ENCODE measurements around the gene ARHGAP6.
"Not testable (repeated sequence)": the region's sequence is repeated elsewhere in the genome, so short reads cannot be mapped to it uniquely, and the experiment has no call there.

ARHGAP6 gene

GRCh38 chrX:11579636-11580600, 85.8 kb downstream of the ARHGAP6 start:
- DNase-seq (ENCODE audit: low read depth, low spot score), result no peak
- no peak overlapping the region for H3K27ac ChIP-seq

GRCh38 chrX:11578301-11578700, 87.4 kb downstream of the ARHGAP6 start:
- not testable (repeated sequence) for H3K27ac ChIP-seq; DNase-seq (ENCODE audit: low read depth, low spot score)

- H3K27ac ChIP-seq, result no peak overlapping the region
- DNase-seq (ENCODE audit: low read depth, low spot score), result no peak
Observed at GRCh38 chrX:11577603-11578002, 88.1 kb downstream of the ARHGAP6 start.

DNA sequence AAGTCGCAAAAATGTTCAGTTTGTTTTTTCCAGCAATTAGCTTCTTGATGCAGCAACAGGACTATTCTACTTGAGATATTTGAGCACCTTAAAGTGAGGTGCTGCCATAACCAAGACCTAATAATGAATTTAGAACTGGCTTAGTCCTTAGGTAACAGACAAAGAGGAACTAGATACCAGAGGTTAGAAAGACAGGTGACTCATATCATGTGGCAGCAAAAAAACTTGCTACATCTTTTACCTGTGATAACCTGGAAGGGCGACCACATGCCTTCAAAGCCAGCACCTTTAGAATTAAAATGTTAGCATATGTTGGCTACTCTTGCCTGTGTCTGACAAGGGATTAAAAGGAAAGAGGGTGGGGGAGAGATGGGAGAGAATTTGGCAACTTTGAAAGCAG, 90.4 kb downstream of the ARHGAP6 start:
- no peak overlapping the region for H3K27ac ChIP-seq
- no peak for DNase-seq (ENCODE audit: low read depth, low spot score)

DNA sequence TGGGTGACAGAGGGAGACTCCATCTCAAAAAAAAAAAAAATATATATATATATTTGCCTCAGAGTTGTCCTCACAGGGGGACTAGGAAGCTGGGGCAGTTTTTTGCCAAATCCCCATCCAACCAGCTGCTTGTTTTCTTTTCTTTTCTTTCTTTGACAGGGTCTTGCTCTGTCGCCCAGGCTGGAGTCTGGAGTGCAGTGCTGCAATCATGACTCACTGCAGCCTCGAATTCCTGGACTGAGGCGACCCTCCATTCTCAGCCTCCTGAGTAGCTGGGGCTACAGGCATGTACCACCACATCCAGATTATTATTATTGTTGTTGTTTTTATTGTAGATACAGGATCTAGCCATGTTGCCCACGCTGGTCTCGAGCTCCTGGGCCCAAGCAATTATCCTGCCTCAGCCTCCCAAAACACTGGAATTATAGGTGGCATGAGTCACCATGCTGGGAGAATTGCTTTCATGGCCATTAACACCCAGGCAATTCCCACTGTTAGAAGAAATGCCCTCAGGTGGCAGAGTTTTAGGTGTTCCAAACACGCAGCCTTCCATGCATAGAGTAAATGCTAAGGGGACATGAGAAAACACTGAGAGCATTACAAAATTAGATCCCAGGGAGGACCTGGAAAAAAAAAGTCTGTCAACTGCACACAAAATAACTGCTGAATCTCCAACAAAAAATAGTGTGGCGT, 98.0 kb downstream of the ARHGAP6 start:
- DNase-seq (ENCODE audit: low read depth, low spot score), result no peak

GRCh38 chrX:11566789-11567188, 98.9 kb downstream of the ARHGAP6 start:
- H3K27ac ChIP-seq, result no peak overlapping the region
- no peak for DNase-seq (ENCODE audit: low read depth, low spot score)

More for the DNA sequence above, 98.0 kb downstream of the ARHGAP6 start:
- H3K27ac ChIP-seq, result no peak overlapping the region

GRCh38 chrX:11566173-11566572, 99.5 kb downstream of the ARHGAP6 start:
- H3K27ac ChIP-seq, result no peak overlapping the region
- DNase-seq (ENCODE audit: low read depth, low spot score), result no peak

- no peak overlapping the region for H3K27ac ChIP-seq
- no peak for DNase-seq (ENCODE audit: low read depth, low spot score)
Observed at GRCh38 chrX:11564546-11564945, 101.2 kb downstream of the ARHGAP6 start.

- DNase-seq (ENCODE audit: low read depth, low spot score), result no peak
Observed at GRCh38 chrX:11562570-11562969, 103.2 kb downstream of the ARHGAP6 start.

GRCh38 chrX:11558972-11559371, 106.7 kb downstream of the ARHGAP6 start:
- no peak overlapping the region for H3K27ac ChIP-seq
- no peak for DNase-seq (ENCODE audit: low read depth, low spot score)

More at GRCh38 chrX:11562570-11562969, 103.2 kb downstream of the ARHGAP6 start:
- H3K27ac ChIP-seq, result no peak overlapping the region

GRCh38 chrX:11557120-11557519, 108.6 kb downstream of the ARHGAP6 start:
- peak; percentile 14 for DNase-seq (ENCODE audit: low read depth, low spot score)
- H3K27ac ChIP-seq, result no peak overlapping the region

- no peak overlapping the region for H3K27ac ChIP-seq
- DNase-seq (ENCODE audit: low read depth, low spot score), result no peak
Observed at GRCh38 chrX:11555759-11556158, 110.0 kb downstream of the ARHGAP6 start.

DNA sequence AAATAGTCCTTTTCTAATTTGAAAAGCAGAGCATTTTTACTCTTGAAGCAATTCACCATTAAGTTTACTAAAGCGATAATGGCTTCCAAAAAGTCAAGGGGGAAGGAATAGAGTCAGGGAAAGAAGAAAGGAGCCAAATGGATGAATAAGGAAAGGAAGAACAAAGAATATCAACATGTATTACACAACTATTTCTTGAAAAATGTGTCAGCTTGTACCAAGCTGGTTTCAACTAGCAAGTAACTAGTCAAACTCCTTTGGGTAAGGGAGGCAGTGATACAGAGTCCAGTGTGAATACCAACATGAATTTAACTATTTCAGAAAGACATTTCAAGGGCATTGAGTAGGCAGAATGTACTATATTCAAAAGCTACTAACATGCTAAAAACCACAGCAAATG, 112.1 kb downstream of the ARHGAP6 start:
- DNase-seq (ENCODE audit: low read depth, low spot score), result no peak
- no peak overlapping the region for H3K27ac ChIP-seq

DNA sequence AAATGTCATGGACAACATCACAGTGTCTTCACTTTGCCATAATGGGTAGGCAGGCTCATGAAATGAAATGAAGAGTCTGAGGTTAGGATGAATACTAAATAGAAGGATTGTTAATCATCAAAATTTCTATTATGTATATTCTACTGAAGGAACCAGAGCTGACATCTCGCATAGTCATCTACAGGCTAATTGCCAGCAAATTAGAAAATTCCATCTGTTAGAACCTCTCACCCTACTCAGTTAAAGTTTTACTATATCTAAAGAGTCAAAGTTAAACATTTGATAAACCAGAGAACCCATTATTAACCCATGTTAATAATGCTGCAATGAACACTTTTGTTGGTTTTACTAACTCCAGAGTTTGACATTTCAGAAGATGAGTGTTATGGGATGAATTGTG, 114.6 kb downstream of the ARHGAP6 start:
- H3K27ac ChIP-seq, result no peak overlapping the region
- no peak for DNase-seq (ENCODE audit: low read depth, low spot score)

DNA sequence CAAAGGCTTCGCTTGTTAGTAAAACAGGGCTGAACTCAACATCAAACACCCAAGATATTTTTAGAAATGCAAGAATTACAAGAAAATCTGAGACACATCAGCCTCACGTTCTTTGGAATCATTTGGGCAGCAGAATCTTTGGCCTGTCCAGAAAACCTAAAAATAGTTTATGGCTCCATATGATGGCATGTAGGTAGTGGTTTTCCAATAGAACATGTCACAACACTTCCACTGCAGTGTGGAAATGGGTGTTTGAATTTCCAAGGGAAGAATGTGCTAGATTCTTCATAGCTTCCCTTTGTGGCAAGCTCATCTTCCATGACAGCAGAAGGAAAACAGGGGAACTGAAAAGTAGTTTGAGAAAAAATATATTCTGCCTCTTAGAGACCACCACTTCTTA, 118.8 kb downstream of the ARHGAP6 start:
- DNase-seq (ENCODE audit: low read depth, low spot score), result no peak
- no peak overlapping the region for H3K27ac ChIP-seq

DNA sequence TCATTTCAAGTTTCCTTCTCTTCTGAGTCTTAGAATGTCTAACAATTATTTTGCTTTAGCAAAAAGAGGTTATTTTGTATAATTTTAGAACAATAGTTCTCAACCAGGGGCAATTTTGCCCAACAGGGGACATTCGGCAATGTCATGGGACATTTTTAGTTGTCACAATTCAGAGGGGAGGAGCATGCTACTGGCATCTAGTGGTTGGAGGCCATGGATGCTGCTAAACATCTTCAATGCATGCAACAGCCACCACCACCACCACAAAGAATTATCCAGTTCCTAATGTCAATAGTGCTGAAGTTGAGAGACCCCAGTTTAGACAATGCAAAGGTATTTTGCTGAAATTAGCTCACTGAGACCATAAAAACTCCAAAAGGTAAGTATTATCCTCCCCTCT, 122.5 kb downstream of the ARHGAP6 start:
- H3K27ac ChIP-seq, result no peak overlapping the region
- DNase-seq (ENCODE audit: low read depth, low spot score), result no peak

- DNase-seq (ENCODE audit: low read depth, low spot score), result no peak
- no peak overlapping the region for H3K27ac ChIP-seq
Observed at GRCh38 chrX:11541510-11541909, 124.2 kb downstream of the ARHGAP6 start.

- DNase-seq (ENCODE audit: low read depth, low spot score), result no peak
- no peak overlapping the region for H3K27ac ChIP-seq
Observed at GRCh38 chrX:11540532-11541377, 125.0 kb downstream of the ARHGAP6 start.

DNA sequence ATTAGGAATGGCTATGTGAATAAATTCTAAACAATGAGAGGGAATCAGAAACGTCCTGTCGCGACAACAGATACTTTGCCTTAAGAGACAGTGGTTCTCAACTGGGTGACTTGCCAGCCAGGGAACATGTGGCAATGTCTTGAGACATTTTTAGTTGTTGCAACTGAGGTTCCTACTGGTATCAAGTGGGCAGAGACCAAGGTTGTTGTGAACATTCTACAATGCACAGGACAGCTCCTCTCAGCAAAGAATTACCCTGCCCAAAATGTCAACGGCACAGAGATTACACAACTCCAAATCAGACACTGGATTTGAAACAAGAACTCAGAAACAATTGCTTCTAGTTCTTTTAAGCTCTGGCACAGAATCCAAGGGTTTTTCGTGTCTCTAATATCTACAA, 128.6 kb downstream of the ARHGAP6 start:
- DNase-seq (ENCODE audit: low read depth, low spot score), result no peak
- H3K27ac ChIP-seq, result no peak overlapping the region

- no peak overlapping the region for H3K27ac ChIP-seq
- DNase-seq (ENCODE audit: low read depth, low spot score), result no peak
Observed at GRCh38 chrX:11535156-11535919, 130.4 kb downstream of the ARHGAP6 start.
